HepG2 (cell line): ENCODE results near the gene PYGB. TPM values are rescaled to one million over a fixed set of nuclear protein-coding genes. Genes with fewer than 3 reads are reported as not detected.
A peak's percentile ranks its signal among the peaks of the same experiment; 100 is the strongest.

Experiments
- ATF7-NPFF ChIP-seq: sonication (generic); formaldehyde crosslinking; IDR thresholded peaks from 2 replicates; pipeline ENCODE4 v1.8.1; 2023; ENCODE audit warnings: mild to moderate bottlenecking, low read depth, missing genetic modification reagents, moderate library complexity
- CBX2 ChIP-seq, 2 experiments: fragments of 200-600 bp in 1 of 2; sonication (generic); formaldehyde crosslinking in 1 of 2; IDR thresholded peaks; 2 replicates each; pipeline versions ENCODE4 v1.7.0 to v1.8.1; 2018 to 2022; ENCODE audit warnings: low read depth in 2 of 2, low read length in 1 of 2, mild to moderate bottlenecking in 1 of 2, missing genetic modification reagents in 1 of 2
- FOXA3 ChIP-seq: IDR thresholded peaks from 2 replicates; pipeline ENCODE4 v1.6.1; 2016; ENCODE audit warnings: missing genetic modification reagents, missing compliant biosample characterization
- GTF2F1 ChIP-seq: fragments of 150-350 bp; IDR thresholded peaks from 2 replicates; pipeline ENCODE4 v1.6.1; 2014; ENCODE audit warnings: low read length
- JUN ChIP-seq: sonication (generic); formaldehyde crosslinking; IDR thresholded peaks from 2 replicates; pipeline ENCODE4 v1.4.0; 2020; ENCODE audit warnings: mild to moderate bottlenecking, missing genetic modification reagents
- NFATC3 ChIP-seq: sonication (generic); formaldehyde crosslinking; IDR thresholded peaks from 2 replicates; pipeline ENCODE4 v1.5.1; 2020; ENCODE audit warnings: mild to moderate bottlenecking, missing genetic modification reagents
- SMYD3 ChIP-seq: sonication (generic); formaldehyde crosslinking; IDR thresholded peaks from 2 replicates; pipeline ENCODE4 v1.8.1; 2023; ENCODE audit warnings: mild to moderate bottlenecking, missing genetic modification reagents
- TCF7L2 ChIP-seq: IDR thresholded peaks from 2 replicates; pipeline ENCODE4 v1.6.1; 2011; ENCODE audit warnings: mild to moderate bottlenecking, low read depth, low read length, moderate library complexity
- ZMYM3 ChIP-seq: sonication (generic); formaldehyde crosslinking; IDR thresholded peaks from 2 replicates; pipeline ENCODE4 v1.5.1; 2020; ENCODE audit warnings: mild to moderate bottlenecking, missing genetic modification reagents
- ZNF335 ChIP-seq: sonication (generic); formaldehyde crosslinking; IDR thresholded peaks from 2 replicates; pipeline ENCODE4 v1.4.0; 2020; ENCODE audit warnings: missing genetic modification reagents
- ZNF367 ChIP-seq: sonication (generic); formaldehyde crosslinking; IDR thresholded peaks from 2 replicates; pipeline ENCODE4 v1.4.0; 2020; ENCODE audit warnings: missing genetic modification reagents, borderline replicate concordance
- ZSCAN29 ChIP-seq: sonication (generic); formaldehyde crosslinking; conservative IDR thresholded peaks from 2 replicates; pipeline ENCODE4 v1.4.0; 2020; ENCODE audit warnings: mild to moderate bottlenecking, missing genetic modification reagents
- polyA plus RNA-seq, 8 experiments: library from polyadenylated mRNA; depleted of rRNA in 3 of 8; stranded (reverse) in 7 of 8; unstranded in 1 of 8; fragments of >200 nt; fragmentation: Illumina TruSeq in 4 of 8; extraction: Trizol in 4 of 8; gene quantifications; 2 replicates each; pipeline versions ENCODE4 v1.2.1 to v1.2.3, GENCODE V29; 2011 to 2016; ENCODE audit warnings: low read depth in 4 of 8, missing spikeins in 1 of 8, mixed read lengths in 1 of 8; ENCODE audit not compliant: insufficient read depth in 1 of 8
- total RNA-seq, 5 experiments: library from RNA; depleted of rRNA; stranded (reverse); fragments of >200 nt; fragmentation: Illumina TruSeq; extraction: Trizol; gene quantifications; 2 replicates each; pipeline ENCODE4 v1.2.3, GENCODE V29; 2016; ENCODE audit warnings: low read depth in 1 of 5
- TF ChIP-seq, protein P1 (sequence below): IDR thresholded peaks from 2 replicates; pipeline ENCODE4 v1.4.0; 2020; ENCODE audit warnings: mild to moderate bottlenecking, missing genetic modification reagents
- TF ChIP-seq, protein P2 (sequence below): sonication (generic); formaldehyde crosslinking; IDR thresholded peaks from 2 replicates; pipeline ENCODE4 v1.5.1; 2020; ENCODE audit warnings: missing genetic modification reagents, mild to moderate bottlenecking, borderline replicate concordance
- TF ChIP-seq, protein P3 (sequence below): sonication (generic); formaldehyde crosslinking; IDR thresholded peaks from 2 replicates; pipeline ENCODE4 v1.5.1; 2020; ENCODE audit warnings: mild to moderate bottlenecking, missing genetic modification reagents, borderline replicate concordance
- TF ChIP-seq, protein P4 (sequence below): sonication (generic); formaldehyde crosslinking; IDR thresholded peaks from 2 replicates; pipeline ENCODE4 v1.4.0; 2020; ENCODE audit warnings: mild to moderate bottlenecking, low read depth, missing genetic modification reagents

The PYGB gene
- total and polyA plus RNA-seq, 2 of the 13 experiments (the other 11 are each of a cell fraction or from before 2014, with no cell fraction given): 24.2 to 86.3 TPM

DNA sequence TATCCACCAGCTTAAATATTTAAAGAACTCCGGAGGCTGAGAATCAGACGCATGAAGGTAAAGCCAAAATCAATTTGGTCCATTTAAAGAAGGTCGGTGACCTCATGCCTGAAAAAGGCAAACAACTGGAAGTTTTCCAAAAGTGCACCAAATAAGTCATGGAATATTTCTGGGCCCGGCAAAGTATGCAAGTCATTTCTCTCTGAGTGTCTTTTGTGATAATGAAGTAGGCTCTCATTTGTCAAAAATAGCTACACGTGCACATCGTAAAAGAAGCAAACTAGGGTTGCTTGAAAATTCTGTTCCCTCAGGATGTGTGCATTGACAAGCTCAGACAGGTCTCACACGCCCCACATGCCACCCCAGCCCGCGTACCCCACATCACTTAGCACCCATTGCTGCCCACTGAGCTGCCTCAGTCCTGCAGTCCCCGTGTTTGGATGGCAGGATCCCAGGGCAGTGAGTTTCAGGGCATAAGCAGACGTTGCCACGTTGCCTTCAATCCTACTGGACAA, 20.5 kb upstream of the PYGB start (continued):
- TF ChIP-seq, protein P1, sequence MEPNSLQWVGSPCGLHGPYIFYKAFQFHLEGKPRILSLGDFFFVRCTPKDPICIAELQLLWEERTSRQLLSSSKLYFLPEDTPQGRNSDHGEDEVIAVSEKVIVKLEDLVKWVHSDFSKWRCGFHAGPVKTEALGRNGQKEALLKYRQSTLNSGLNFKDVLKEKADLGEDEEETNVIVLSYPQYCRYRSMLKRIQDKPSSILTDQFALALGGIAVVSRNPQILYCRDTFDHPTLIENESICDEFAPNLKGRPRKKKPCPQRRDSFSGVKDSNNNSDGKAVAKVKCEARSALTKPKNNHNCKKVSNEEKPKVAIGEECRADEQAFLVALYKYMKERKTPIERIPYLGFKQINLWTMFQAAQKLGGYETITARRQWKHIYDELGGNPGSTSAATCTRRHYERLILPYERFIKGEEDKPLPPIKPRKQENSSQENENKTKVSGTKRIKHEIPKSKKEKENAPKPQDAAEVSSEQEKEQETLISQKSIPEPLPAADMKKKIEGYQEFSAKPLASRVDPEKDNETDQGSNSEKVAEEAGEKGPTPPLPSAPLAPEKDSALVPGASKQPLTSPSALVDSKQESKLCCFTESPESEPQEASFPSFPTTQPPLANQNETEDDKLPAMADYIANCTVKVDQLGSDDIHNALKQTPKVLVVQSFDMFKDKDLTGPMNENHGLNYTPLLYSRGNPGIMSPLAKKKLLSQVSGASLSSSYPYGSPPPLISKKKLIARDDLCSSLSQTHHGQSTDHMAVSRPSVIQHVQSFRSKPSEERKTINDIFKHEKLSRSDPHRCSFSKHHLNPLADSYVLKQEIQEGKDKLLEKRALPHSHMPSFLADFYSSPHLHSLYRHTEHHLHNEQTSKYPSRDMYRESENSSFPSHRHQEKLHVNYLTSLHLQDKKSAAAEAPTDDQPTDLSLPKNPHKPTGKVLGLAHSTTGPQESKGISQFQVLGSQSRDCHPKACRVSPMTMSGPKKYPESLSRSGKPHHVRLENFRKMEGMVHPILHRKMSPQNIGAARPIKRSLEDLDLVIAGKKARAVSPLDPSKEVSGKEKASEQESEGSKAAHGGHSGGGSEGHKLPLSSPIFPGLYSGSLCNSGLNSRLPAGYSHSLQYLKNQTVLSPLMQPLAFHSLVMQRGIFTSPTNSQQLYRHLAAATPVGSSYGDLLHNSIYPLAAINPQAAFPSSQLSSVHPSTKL (CRISPR knock-in tag): peak; percentile 64
- no peak for TF ChIP-seq ZSCAN29 (CRISPR knock-in tag)
- TF ChIP-seq TCF7L2: no peak
- TF ChIP-seq, protein P2, sequence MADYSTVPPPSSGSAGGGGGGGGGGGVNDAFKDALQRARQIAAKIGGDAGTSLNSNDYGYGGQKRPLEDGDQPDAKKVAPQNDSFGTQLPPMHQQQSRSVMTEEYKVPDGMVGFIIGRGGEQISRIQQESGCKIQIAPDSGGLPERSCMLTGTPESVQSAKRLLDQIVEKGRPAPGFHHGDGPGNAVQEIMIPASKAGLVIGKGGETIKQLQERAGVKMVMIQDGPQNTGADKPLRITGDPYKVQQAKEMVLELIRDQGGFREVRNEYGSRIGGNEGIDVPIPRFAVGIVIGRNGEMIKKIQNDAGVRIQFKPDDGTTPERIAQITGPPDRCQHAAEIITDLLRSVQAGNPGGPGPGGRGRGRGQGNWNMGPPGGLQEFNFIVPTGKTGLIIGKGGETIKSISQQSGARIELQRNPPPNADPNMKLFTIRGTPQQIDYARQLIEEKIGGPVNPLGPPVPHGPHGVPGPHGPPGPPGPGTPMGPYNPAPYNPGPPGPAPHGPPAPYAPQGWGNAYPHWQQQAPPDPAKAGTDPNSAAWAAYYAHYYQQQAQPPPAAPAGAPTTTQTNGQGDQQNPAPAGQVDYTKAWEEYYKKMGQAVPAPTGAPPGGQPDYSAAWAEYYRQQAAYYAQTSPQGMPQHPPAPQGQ: no peak
- TF ChIP-seq JUN (CRISPR knock-in tag): peak; percentile 85; the same call in 1 of the 2 replicates
- TF ChIP-seq ATF7-NPFF (CRISPR knock-in tag): no peak
- TF ChIP-seq ZMYM3 (CRISPR knock-in tag): no peak; the same call in 1 of the 2 replicates
- TF ChIP-seq FOXA3 (CRISPR knock-in tag): peak; percentile 20; the same call in 1 of the 2 replicates
- TF ChIP-seq ZNF367 (CRISPR knock-in tag): peak; percentile 91; the same call in 1 of the 2 replicates
- TF ChIP-seq ZNF335 (CRISPR knock-in tag): no peak
- TF ChIP-seq, protein P3, sequence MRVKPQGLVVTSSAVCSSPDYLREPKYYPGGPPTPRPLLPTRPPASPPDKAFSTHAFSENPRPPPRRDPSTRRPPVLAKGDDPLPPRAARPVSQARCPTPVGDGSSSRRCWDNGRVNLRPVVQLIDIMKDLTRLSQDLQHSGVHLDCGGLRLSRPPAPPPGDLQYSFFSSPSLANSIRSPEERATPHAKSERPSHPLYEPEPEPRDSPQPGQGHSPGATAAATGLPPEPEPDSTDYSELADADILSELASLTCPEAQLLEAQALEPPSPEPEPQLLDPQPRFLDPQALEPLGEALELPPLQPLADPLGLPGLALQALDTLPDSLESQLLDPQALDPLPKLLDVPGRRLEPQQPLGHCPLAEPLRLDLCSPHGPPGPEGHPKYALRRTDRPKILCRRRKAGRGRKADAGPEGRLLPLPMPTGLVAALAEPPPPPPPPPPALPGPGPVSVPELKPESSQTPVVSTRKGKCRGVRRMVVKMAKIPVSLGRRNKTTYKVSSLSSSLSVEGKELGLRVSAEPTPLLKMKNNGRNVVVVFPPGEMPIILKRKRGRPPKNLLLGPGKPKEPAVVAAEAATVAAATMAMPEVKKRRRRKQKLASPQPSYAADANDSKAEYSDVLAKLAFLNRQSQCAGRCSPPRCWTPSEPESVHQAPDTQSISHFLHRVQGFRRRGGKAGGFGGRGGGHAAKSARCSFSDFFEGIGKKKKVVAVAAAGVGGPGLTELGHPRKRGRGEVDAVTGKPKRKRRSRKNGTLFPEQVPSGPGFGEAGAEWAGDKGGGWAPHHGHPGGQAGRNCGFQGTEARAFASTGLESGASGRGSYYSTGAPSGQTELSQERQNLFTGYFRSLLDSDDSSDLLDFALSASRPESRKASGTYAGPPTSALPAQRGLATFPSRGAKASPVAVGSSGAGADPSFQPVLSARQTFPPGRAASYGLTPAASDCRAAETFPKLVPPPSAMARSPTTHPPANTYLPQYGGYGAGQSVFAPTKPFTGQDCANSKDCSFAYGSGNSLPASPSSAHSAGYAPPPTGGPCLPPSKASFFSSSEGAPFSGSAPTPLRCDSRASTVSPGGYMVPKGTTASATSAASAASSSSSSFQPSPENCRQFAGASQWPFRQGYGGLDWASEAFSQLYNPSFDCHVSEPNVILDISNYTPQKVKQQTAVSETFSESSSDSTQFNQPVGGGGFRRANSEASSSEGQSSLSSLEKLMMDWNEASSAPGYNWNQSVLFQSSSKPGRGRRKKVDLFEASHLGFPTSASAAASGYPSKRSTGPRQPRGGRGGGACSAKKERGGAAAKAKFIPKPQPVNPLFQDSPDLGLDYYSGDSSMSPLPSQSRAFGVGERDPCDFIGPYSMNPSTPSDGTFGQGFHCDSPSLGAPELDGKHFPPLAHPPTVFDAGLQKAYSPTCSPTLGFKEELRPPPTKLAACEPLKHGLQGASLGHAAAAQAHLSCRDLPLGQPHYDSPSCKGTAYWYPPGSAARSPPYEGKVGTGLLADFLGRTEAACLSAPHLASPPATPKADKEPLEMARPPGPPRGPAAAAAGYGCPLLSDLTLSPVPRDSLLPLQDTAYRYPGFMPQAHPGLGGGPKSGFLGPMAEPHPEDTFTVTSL (CRISPR knock-in tag): 0 out of 2 replicates have a peak, but pooled peaks have one; percentile 4
- TF ChIP-seq GTF2F1: no peak
- TF ChIP-seq CBX2 (IDR thresholded peaks at IDR 0.05; ENCODE audit: low read depth, low read length): no peak
- TF ChIP-seq CBX2 (CRISPR knock-in tag; IDR thresholded peaks at IDR 0.05; ENCODE audit: low read depth): no peak
- TF ChIP-seq SMYD3 (CRISPR knock-in tag): no peak
- no peak for TF ChIP-seq NFATC3 (CRISPR knock-in tag)
- TF ChIP-seq, protein P4, sequence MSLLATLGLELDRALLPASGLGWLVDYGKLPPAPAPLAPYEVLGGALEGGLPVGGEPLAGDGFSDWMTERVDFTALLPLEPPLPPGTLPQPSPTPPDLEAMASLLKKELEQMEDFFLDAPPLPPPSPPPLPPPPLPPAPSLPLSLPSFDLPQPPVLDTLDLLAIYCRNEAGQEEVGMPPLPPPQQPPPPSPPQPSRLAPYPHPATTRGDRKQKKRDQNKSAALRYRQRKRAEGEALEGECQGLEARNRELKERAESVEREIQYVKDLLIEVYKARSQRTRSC (CRISPR knock-in tag): no peak
